WTC11 (cell line): Measurements from ENCODE around the gene ZNF761. TPM values are rescaled to one million over a fixed set of nuclear protein-coding genes. Genes with fewer than 3 reads are reported as not detected.

Experiments
- ATAC-seq: fragments of 200-7000 bp; cut with Tn5 transposase; 2 replicates; pipeline ENCODE4 v1.10.0; 2021; ENCODE audit warnings: mild to moderate bottlenecking, moderate library complexity
- CTCF ChIA-PET: fragments of 300-600 bp; sonication (Branson Sonifier 250); formaldehyde crosslinking; loops from one replicate; lab custom pipeline; 2021; ENCODE audit warnings: antibody characterized with exemption; lab: Charles Lee
- POLR2A ChIA-PET: fragments of 350-600 bp; sonication (Branson Sonifier 250); formaldehyde crosslinking; loops from one replicate; lab custom pipeline; 2021; ENCODE audit warnings: antibody characterized with exemption; lab: Charles Lee
- DNase-seq: peaks from one replicate; pipeline ENCODE4 v3.0.0; 2021; ENCODE audit warnings: low spot score
- H3K27ac Mint-ChIP-seq: 2 replicates; pipeline ENCODE4 v1.8.0; 2021; ENCODE audit warnings: mixed read lengths
- H3K27me3 Mint-ChIP-seq: 2 replicates; pipeline ENCODE4 v1.8.0; 2021; ENCODE audit warnings: low read depth, mild to moderate bottlenecking, moderate library complexity, mixed read lengths
- H3K36me3 Mint-ChIP-seq: 2 replicates; pipeline ENCODE4 v1.8.0; 2021; ENCODE audit warnings: mixed read lengths
- H3K4me1 Mint-ChIP-seq: 2 replicates; pipeline ENCODE4 v1.8.0; 2022; ENCODE audit warnings: mixed read lengths
- H3K4me3 Mint-ChIP-seq: 2 replicates; pipeline ENCODE4 v1.8.0; 2021; ENCODE audit warnings: mild to moderate bottlenecking, moderate library complexity, mixed read lengths
- H3K9me3 Mint-ChIP-seq: 2 replicates; pipeline ENCODE4 v1.8.0; 2021; ENCODE audit warnings: mixed read lengths
- CREB1 ChIP-seq: sonication (generic); formaldehyde crosslinking; IDR thresholded peaks from 2 replicates; pipeline ENCODE4 v1.8.0; 2023; ENCODE audit warnings: mild to moderate bottlenecking, missing genetic modification reagents
- E2F1 ChIP-seq: sonication (generic); formaldehyde crosslinking; IDR thresholded peaks from 2 replicates; pipeline ENCODE4 v1.8.0; 2022; ENCODE audit warnings: mild to moderate bottlenecking, missing genetic modification reagents
- EMX1 ChIP-seq: fragments of 250-450 bp; sonication (Bioruptor Pico); IDR thresholded peaks from 2 replicates; pipeline ENCODE4 v1.8.0; 2021; ENCODE audit warnings: mild to moderate bottlenecking
- ETV6 ChIP-seq: sonication (generic); formaldehyde crosslinking; IDR thresholded peaks from 2 replicates; pipeline ENCODE4 v1.8.1; 2022; ENCODE audit warnings: mild to moderate bottlenecking, missing genetic modification reagents
- FOXK1 ChIP-seq: sonication (generic); formaldehyde crosslinking; IDR thresholded peaks from 2 replicates; pipeline ENCODE4 v1.8.0; 2022; ENCODE audit warnings: mild to moderate bottlenecking, moderate library complexity, missing genetic modification reagents
- KAT7 ChIP-seq: sonication (generic); formaldehyde crosslinking; IDR thresholded peaks from 2 replicates; pipeline ENCODE4 v1.8.1; 2023; ENCODE audit warnings: missing genetic modification reagents, mild to moderate bottlenecking, borderline replicate concordance
- MXD4 ChIP-seq: fragments of 250-450 bp; sonication (Bioruptor Pico); IDR thresholded peaks from 2 replicates; pipeline ENCODE4 v1.8.0; 2021; ENCODE audit warnings: mild to moderate bottlenecking, moderate library complexity, borderline replicate concordance
- NR1H2 ChIP-seq: sonication (generic); formaldehyde crosslinking; IDR thresholded peaks from 2 replicates; pipeline ENCODE4 v1.9.0; 2021; ENCODE audit warnings: mild to moderate bottlenecking, moderate library complexity, missing genetic modification reagents
- NR3C1 ChIP-seq: sonication (generic); formaldehyde crosslinking; conservative IDR thresholded peaks from 2 replicates; pipeline ENCODE4 v1.8.1; 2023; ENCODE audit warnings: low read depth, mild to moderate bottlenecking, missing genetic modification reagents
- PRDM15 ChIP-seq: sonication (generic); formaldehyde crosslinking; IDR thresholded peaks from 2 replicates; pipeline ENCODE4 v1.8.0; 2022; ENCODE audit warnings: missing genetic modification reagents
- PREB ChIP-seq: sonication (generic); formaldehyde crosslinking; IDR thresholded peaks from 2 replicates; pipeline ENCODE4 v1.8.1; 2022; ENCODE audit warnings: mild to moderate bottlenecking, missing genetic modification reagents, moderate library complexity, borderline replicate concordance
- RELA ChIP-seq: sonication (generic); formaldehyde crosslinking; IDR thresholded peaks from 2 replicates; pipeline ENCODE4 v1.8.1; 2022; ENCODE audit warnings: missing genetic modification reagents, mild to moderate bottlenecking, borderline replicate concordance
- RORB ChIP-seq: fragments of 250-450 bp; sonication (Bioruptor Pico); IDR thresholded peaks from 2 replicates; pipeline ENCODE4 v1.9.0; 2021; ENCODE audit warnings: mild to moderate bottlenecking
- SMAD3 ChIP-seq: sonication (generic); formaldehyde crosslinking; IDR thresholded peaks from 2 replicates; pipeline ENCODE4 v1.8.0; 2022; ENCODE audit warnings: missing genetic modification reagents, mild to moderate bottlenecking, borderline replicate concordance
- SOX15 ChIP-seq: fragments of 250-450 bp; sonication (Bioruptor Pico); IDR thresholded peaks from 2 replicates; pipeline ENCODE4 v1.9.0; 2021; ENCODE audit warnings: mild to moderate bottlenecking
- SP1 ChIP-seq: sonication (generic); formaldehyde crosslinking; conservative IDR thresholded peaks from 2 replicates; pipeline ENCODE4 v1.8.1; 2022; ENCODE audit warnings: missing genetic modification reagents
- STAT6 ChIP-seq: sonication (generic); formaldehyde crosslinking; conservative IDR thresholded peaks from 2 replicates; pipeline ENCODE4 v1.8.1; 2023; ENCODE audit warnings: mild to moderate bottlenecking, low read depth, missing genetic modification reagents, moderate library complexity
- TEAD4 ChIP-seq: sonication (generic); formaldehyde crosslinking; IDR thresholded peaks from 2 replicates; pipeline ENCODE4 v1.8.0; 2022; ENCODE audit warnings: mild to moderate bottlenecking, missing genetic modification reagents
- ZBTB43 ChIP-seq: sonication (generic); formaldehyde crosslinking; IDR thresholded peaks from 2 replicates; pipeline ENCODE4 v1.8.1; 2023; ENCODE audit warnings: mild to moderate bottlenecking, missing genetic modification reagents
- ZMAT4 ChIP-seq: fragments of 250-450 bp; sonication (Bioruptor Pico); IDR thresholded peaks from 2 replicates; pipeline ENCODE4 v1.9.0; 2021; ENCODE audit warnings: mild to moderate bottlenecking
- ZNF121 ChIP-seq: sonication (generic); formaldehyde crosslinking; IDR thresholded peaks from 2 replicates; pipeline ENCODE4 v1.8.0; 2023; ENCODE audit warnings: missing genetic modification reagents
- ZNF532 ChIP-seq: fragments of 250-450 bp; sonication (Bioruptor Pico); IDR thresholded peaks from 2 replicates; pipeline ENCODE4 v1.9.0; 2021; ENCODE audit warnings: mild to moderate bottlenecking, borderline replicate concordance
- ZNF671 ChIP-seq: fragments of 250-450 bp; sonication (Bioruptor Pico); IDR thresholded peaks from 2 replicates; pipeline ENCODE4 v1.8.0; 2021; ENCODE audit warnings: mild to moderate bottlenecking
- total RNA-seq: library from RNA; stranded (reverse); gene quantifications from 3 replicates; pipeline ENCODE4 v1.2.3, GENCODE V29; 2021

Gene ZNF761
- total RNA-seq, 1 experiment from 2014 or later, result 29.7 TPM

GRCh38 chr19:53424968-53425597 lies 6.7 kb upstream of the ZNF761 start:
- DNase-seq (peak; percentile 85), ATAC-seq (peak; percentile 82)
- no peak overlapping the region for H3K4me3 Mint-ChIP-seq
- ChIA-PET CTCF (interaction anchor here (0.5 to 3.8 kb wide), 51 partner anchors 8 to 474 kb away, joined by 3 to 44 read pairs (median 4); partner anchors contain the start of genes ZNF765 and ZNF845), POLR2A (interaction anchor here (1.0 to 1.2 kb wide), 2 partner anchors 95 to 170 kb away, joined by 3 to 6 read pairs; no protein-coding TSS in a partner anchor)
- H3K4me1 Mint-ChIP-seq, result peaks cover 23% of the 10 kb centered on the region
- H3K9me3 Mint-ChIP-seq, result no peaks in the 10 kb centered on the region
- H3K27me3 Mint-ChIP-seq, result no peaks in the 10 kb centered on the region
- H3K36me3 Mint-ChIP-seq, result peaks cover 3% of the 10 kb centered on the region; the same call in 1 of the 2 replicates
- H3K27ac Mint-ChIP-seq, result peak overlapping the region; percentile 72
- no peak for TF ChIP-seq ZNF671 (CRISPR knock-in tag)
- no peak for TF ChIP-seq ZMAT4 (CRISPR knock-in tag)
- TF ChIP-seq MXD4 (CRISPR knock-in tag), result no peak
- TF ChIP-seq ZBTB43 (CRISPR knock-in tag), result no peak
- no peak for TF ChIP-seq SP1 (CRISPR knock-in tag)
- 0 out of 2 replicates have a peak, but pooled peaks have one; percentile 17 for TF ChIP-seq ZNF121 (CRISPR knock-in tag)
- no peak for TF ChIP-seq TEAD4 (CRISPR knock-in tag)
- no peak for TF ChIP-seq FOXK1 (CRISPR knock-in tag)
- TF ChIP-seq EMX1, result no peak
- TF ChIP-seq SOX15 (CRISPR knock-in tag), result no peak
- no peak for TF ChIP-seq STAT6 (CRISPR knock-in tag)
- TF ChIP-seq CREB1 (CRISPR knock-in tag), result no peak
- TF ChIP-seq PRDM15 (CRISPR knock-in tag), result peak; percentile 69
- TF ChIP-seq E2F1, result no peak
- TF ChIP-seq KAT7, result no peak
- no peak for TF ChIP-seq ZNF532 (CRISPR knock-in tag)
- TF ChIP-seq RORB, result no peak
- no peak for TF ChIP-seq ETV6
- no peak for TF ChIP-seq RELA (CRISPR knock-in tag)
- TF ChIP-seq SMAD3 (CRISPR knock-in tag), result no peak
- no peak for TF ChIP-seq PREB (CRISPR knock-in tag)
- TF ChIP-seq NR1H2, result no peak
- TF ChIP-seq NR3C1 (CRISPR knock-in tag), result no peak
